Body of pancreas (tissue), 4 donors: ENCODE measurements around the gene GMEB2. TPM values are rescaled to one million over a fixed set of nuclear protein-coding genes. Genes with fewer than 3 reads are reported as not detected.

Experiments
- ATAC-seq: fragments of 150-250 bp; one replicate; pipeline ENCODE4 v1.9.1; 2016
- DNase-seq, 4 donors: peaks; one replicate each; pipeline ENCODE4 v3.0.0-alpha.2; 2019
- H3K27ac ChIP-seq, 4 donors: fragments of 200-600 bp; sonication (generic); 1 replicate in 3 of 4; 2 replicates in 1 of 4; pipeline versions ENCODE4 v1.5.1 to v1.6.1; 2016 to 2019; ENCODE audit warnings: mild to moderate bottlenecking in 1 of 4, mixed read lengths in 1 of 4, moderate library complexity in 1 of 4
- H3K27me3 ChIP-seq, 2 donors: fragments of 200-600 bp; sonication (generic); one replicate each; pipeline ENCODE4 v1.6.0; 2016; ENCODE audit warnings: mild to moderate bottlenecking in 1 of 2
- H3K36me3 ChIP-seq, 2 donors: fragments of 200-600 bp; sonication (generic); replicated peaks in 1 of 2; 2 replicates each; pipeline ENCODE4 v1.5.1; 2016; ENCODE audit warnings: low read depth in 2 of 2; ENCODE audit not compliant: insufficient read depth in 1 of 2
- H3K4me1 ChIP-seq: fragments of 200-600 bp; sonication (generic); one replicate; pipeline ENCODE4 v1.6.0; 2016
- H3K4me3 ChIP-seq, 2 donors: fragments of 200-600 bp; sonication (generic); 1 replicate in 1 of 2; 2 replicates in 1 of 2; pipeline ENCODE4 v1.5.1; 2016 to 2019
- H3K9me3 ChIP-seq, 3 donors: fragments of 200-600 bp; sonication (generic); 1 replicate in 2 of 3; 2 replicates in 1 of 3; pipeline ENCODE4 v1.5.1; 2016
- POLR2A ChIP-seq, 3 donors: fragments of 450-650 bp; IDR thresholded peaks; one replicate each; pipeline ENCODE4 v1.6.1; 2016; ENCODE audit warnings: antibody characterized with exemption in 3 of 3, mild to moderate bottlenecking in 2 of 3
- WGBS, 2 donors: methylation state at CpG; one replicate each; pipeline ENCODE4 v1.1.5; 2017; 5-methylcytosine and 5-hydroxymethylcytosine counted together
- intact Hi-C: fragments of 100-400 bp; cut with DNase I; formaldehyde crosslinking; loops from one replicate; pipeline ENCODE4 v1.15.1; 2023
- total RNA-seq, 2 donors: library from RNA; depleted of rRNA; stranded (reverse); fragments of >200 nt; gene quantifications; one replicate each; pipeline ENCODE4 v1.1.0, GENCODE V29; 2016
- TF ChIP-seq, protein P1 (sequence below), 7 experiments: fragments of 450-650 bp in 4 of 7; fragments of 200-600 bp in 3 of 7; sonication (generic) in 3 of 7; IDR thresholded peaks; one replicate each; pipeline ENCODE4 v1.5.1; 2016 to 2019; ENCODE audit warnings: antibody characterized with exemption in 7 of 7

Gene GMEB2
- total RNA-seq, 2 donors from 2014 or later, result 8.9 to 9.9 TPM

GRCh38 chr20:63540417-63541186 lies 86.3 kb downstream of the GMEB2 start:
- Histone ChIP-seq H3K36me3 (no peaks in the 10 kb centered on the region), H3K27ac (no peak overlapping the region), H3K27me3 (no peaks in the 10 kb centered on the region), H3K4me1 (peaks cover 24% of the 10 kb centered on the region), H3K4me3 (no peak overlapping the region), H3K9me3 (no peaks in the 10 kb centered on the region)
- DNase-seq (no peak), ATAC-seq (no peak)
- 47 to 83% methylated on average over 6 to 39 of the region's 49 CpGs for WGBS, 2 donors
- intact Hi-C loops, result loop anchor here (10.0 kb wide), 1 partner anchor 424 kb away; the partner anchor contains the start of gene ZNF512B
- TF ChIP-seq POLR2A (IDR thresholded peaks at IDR 0.05), result no peak
- TF ChIP-seq, protein P1, sequence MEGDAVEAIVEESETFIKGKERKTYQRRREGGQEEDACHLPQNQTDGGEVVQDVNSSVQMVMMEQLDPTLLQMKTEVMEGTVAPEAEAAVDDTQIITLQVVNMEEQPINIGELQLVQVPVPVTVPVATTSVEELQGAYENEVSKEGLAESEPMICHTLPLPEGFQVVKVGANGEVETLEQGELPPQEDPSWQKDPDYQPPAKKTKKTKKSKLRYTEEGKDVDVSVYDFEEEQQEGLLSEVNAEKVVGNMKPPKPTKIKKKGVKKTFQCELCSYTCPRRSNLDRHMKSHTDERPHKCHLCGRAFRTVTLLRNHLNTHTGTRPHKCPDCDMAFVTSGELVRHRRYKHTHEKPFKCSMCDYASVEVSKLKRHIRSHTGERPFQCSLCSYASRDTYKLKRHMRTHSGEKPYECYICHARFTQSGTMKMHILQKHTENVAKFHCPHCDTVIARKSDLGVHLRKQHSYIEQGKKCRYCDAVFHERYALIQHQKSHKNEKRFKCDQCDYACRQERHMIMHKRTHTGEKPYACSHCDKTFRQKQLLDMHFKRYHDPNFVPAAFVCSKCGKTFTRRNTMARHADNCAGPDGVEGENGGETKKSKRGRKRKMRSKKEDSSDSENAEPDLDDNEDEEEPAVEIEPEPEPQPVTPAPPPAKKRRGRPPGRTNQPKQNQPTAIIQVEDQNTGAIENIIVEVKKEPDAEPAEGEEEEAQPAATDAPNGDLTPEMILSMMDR (IDR thresholded peaks at IDR 0.05), result no peak

DNA sequence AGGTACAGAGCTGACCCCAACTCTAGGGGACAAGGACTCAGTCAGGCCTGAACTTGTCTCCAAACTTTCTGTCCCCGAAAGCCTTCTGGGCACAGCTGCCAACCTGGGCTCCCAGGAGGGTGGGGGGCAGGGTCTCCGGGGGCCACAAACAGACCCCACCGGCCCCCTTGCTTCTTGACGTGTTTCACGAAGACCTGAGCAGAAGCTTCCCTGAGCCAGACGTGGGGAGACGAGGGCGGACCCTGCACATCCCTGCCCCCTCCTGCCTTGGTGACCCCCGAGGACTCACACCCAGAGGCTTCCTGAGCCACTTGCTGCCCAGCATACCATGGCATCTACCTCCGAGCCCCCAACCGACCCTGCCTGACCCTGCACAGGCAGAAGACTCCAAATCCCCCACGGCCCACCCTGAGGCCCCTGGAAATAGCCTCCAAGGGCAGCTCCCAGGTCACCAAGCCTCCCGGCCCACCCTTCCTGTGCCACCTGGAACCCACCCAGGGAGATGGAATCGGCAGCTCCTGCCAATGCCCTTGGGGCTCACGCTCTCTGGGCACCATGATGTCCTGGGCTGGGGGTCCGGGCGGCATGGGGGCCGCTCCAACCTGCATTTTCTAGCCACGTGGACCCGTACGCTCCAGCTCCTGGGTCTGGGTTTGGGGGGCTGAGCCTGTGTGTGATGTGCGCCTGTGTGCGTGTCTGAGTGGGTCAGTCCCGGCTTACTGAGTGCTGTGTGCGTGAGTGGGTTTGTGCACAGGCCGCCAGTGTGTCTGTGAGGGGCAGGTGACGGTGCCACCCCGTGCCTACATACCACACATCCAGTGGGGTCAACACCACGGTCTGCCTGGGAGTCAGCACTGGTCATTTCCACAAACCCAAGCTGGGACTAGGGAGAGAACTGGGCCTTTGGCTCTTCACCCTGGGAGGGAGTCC lies 87.2 kb downstream of the GMEB2 start:
- Histone ChIP-seq H3K9me3 (no peaks in the 10 kb centered on the region), H3K27ac (peak overlapping the region in 2 of 4 donors; percentile 89), H3K36me3 (no peaks in the 10 kb centered on the region), H3K27me3 (no peaks in the 10 kb centered on the region), H3K4me1 (peaks cover 24% of the 10 kb centered on the region), H3K4me3 (no peak overlapping the region)
- no peak for ATAC-seq
- WGBS, 2 donors, result 79 to 84% methylated on average over 6 to 27 of the region's 29 CpGs
- intact Hi-C loops, result loop anchor here (10.0 kb wide), 2 partner anchors 315 to 425 kb away; partner anchors contain the start of gene ZNF512B
- no peak for TF ChIP-seq POLR2A (IDR thresholded peaks at IDR 0.05)
- TF ChIP-seq, protein P1 (IDR thresholded peaks at IDR 0.05), result no peak
- no peak for DNase-seq

DNA sequence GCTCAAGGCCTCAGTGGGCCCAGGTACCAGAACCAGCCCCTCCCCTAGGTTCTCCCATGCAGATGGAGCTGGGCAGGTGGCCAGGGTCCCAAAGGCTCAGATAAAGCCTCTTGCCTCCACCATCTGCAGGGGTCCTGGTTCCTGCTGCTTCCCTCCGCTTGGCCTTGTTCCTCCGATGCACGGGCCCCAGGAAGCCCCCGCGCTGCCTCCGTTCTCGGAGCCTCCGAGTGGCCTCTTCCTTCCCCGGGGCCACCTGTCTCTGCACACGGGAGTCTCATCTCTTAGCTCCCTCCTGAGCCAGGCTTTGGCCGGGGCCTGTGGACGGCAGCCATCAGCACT lies 87.8 kb downstream of the GMEB2 start:
- ATAC-seq, result no peak
- no peaks in the 10 kb centered on the region for H3K9me3 ChIP-seq
- DNase-seq, result no peak
- H3K4me3 ChIP-seq, result no peak overlapping the region
- peak overlapping the region; percentile 46 to 89 (median 86) for H3K27ac ChIP-seq
- WGBS, 2 donors, result 60 to 73% methylated on average over 11 to 12 of the region's 12 CpGs
- TF ChIP-seq, protein P1 (IDR thresholded peaks at IDR 0.05), result no peak
- TF ChIP-seq POLR2A (IDR thresholded peaks at IDR 0.05), result peak in 1 of 3 donors; percentile 12
- no peaks in the 10 kb centered on the region for H3K36me3 ChIP-seq
- H3K4me1 ChIP-seq, result peaks cover 28% of the 10 kb centered on the region
- intact Hi-C loops, result loop anchor here (10.0 kb wide), 1 partner anchor 316 kb away; no protein-coding TSS in a partner anchor
- no peaks in the 10 kb centered on the region for H3K27me3 ChIP-seq

DNA sequence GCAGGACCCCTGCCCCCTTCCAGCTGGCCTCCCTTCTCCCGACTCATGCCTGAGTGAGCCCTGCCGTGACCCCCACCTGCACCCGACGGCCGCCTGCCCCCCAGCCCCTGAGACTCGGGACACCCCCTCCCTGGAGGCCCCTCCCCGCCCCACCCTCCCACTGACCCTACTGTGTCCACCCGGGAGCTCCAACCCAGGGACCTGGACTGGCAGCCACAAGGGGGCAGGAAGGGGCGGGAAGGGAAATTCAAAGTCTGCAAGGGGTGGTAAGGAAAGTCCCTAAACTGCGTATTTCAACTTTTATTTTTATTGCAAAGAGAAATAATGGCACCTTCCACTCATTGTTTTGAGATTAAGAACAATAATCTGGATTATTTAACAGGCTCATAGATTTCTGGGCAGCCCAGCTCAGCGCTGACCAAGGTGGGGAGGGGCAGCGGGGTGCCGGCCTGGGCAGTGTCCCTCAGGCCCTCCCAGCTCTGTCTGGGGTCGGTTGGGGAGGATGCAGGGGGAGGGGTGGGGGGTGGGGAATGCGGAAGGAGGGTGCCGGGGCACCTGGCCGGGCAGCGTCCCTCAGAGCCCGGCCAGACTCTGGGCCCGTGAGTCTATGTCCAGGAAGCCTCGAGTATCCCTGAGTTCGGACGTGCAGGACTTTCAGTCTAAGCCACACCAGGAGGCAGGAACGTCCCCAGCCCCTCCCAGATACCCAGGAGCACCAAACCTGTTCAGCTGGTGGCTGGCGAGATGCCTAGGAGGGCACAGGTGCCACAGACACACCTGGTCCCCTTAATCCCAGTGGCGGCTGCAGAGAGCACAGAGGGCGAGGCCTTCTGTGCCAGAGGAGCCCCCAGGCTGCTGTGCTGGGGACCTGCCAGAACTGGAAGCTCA lies 88.5 kb downstream of the GMEB2 start:
- Histone ChIP-seq H3K4me3 (no peak overlapping the region), H3K9me3 (no peaks in the 10 kb centered on the region), H3K4me1 (peaks cover 34% of the 10 kb centered on the region), H3K27ac (peak overlapping the region; percentile 46 to 89 (median 86)), H3K36me3 (no peaks in the 10 kb centered on the region), H3K27me3 (no peaks in the 10 kb centered on the region)
- WGBS, 2 donors, result 11 to 14% methylated on average over 9 to 27 of the region's 27 CpGs
- ATAC-seq (peak; percentile 58), DNase-seq (peak; percentile 88 to 98 (median 96))
- TF ChIP-seq, protein P1 (IDR thresholded peaks at IDR 0.05), result peak in 2 of 7 experiments; percentile 14 to 18
- TF ChIP-seq POLR2A (IDR thresholded peaks at IDR 0.05), result peak in 1 of 3 donors; percentile 39
- intact Hi-C loops, result loop anchor here (10.0 kb wide), 1 partner anchor 316 kb away; no protein-coding TSS in a partner anchor
